H1 (cell line): ENCODE measurements around the gene EDDM3A. TPM values are rescaled to one million over a fixed set of nuclear protein-coding genes. Genes with fewer than 3 reads are reported as not detected.

Experiments
- EZH2 ChIP-seq: fragments of 200-600 bp; sonication (generic); IDR thresholded peaks from 2 replicates; pipeline ENCODE4 v1.7.1; 2012; ENCODE audit warnings: low read depth, mild to moderate bottlenecking, moderate library complexity, low read length, inconsistent platforms; ENCODE audit not compliant: severe bottlenecking
- GABPA ChIP-seq: IDR thresholded peaks from 2 replicates; pipeline ENCODE4 v1.6.1; 2011; ENCODE audit warnings: mild to moderate bottlenecking, low read length, moderate library complexity, borderline replicate concordance; ENCODE audit not compliant: insufficient read depth
- JUND ChIP-seq: IDR thresholded peaks from 2 replicates; pipeline ENCODE4 v1.6.1; 2011; ENCODE audit warnings: mild to moderate bottlenecking, improper control_type of control experiment, low read length
- MAFK ChIP-seq: IDR thresholded peaks from 2 replicates; pipeline ENCODE4 v1.6.1; 2012; ENCODE audit warnings: low read depth, mild to moderate bottlenecking, improper control_type of control experiment, low read length
- NANOG ChIP-seq: IDR thresholded peaks from 2 replicates; pipeline ENCODE4 v1.6.1; 2011; ENCODE audit warnings: low read length, low read depth, mild to moderate bottlenecking, inconsistent platforms; ENCODE audit not compliant: insufficient read depth, poor library complexity, severe bottlenecking
- RXRA ChIP-seq: IDR thresholded peaks from 2 replicates; pipeline ENCODE4 v1.6.1; 2011; ENCODE audit warnings: low read depth, mild to moderate bottlenecking, low read length, moderate library complexity; ENCODE audit not compliant: insufficient read depth
- polyA plus RNA-seq, 7 experiments: library from polyadenylated mRNA; depleted of rRNA in 3 of 7; stranded (reverse) in 5 of 7; unstranded in 2 of 7; fragments of >200 nt in 5 of 7; fragments of 200-250 nt in 2 of 7; gene quantifications; 1 replicate in 5 of 7; 2 replicates in 1 of 7; 4 replicates in 1 of 7; pipeline versions ENCODE4 v1.2.1 to v1.2.3, GENCODE V29; 2011 to 2013; ENCODE audit warnings: missing spikeins in 2 of 7, mixed read lengths in 2 of 7
- total RNA-seq: library from RNA; stranded (reverse); fragmentation: NEBNext Ultra II Directional; extraction: Animal tissue kit (Norgen Biotek cat#: 25700); gene quantifications from 2 replicates; pipeline ENCODE4 v1.2.1, GENCODE V29; 2021
- TF ChIP-seq, protein P1 (sequence below): fragments of 300-600 bp; sonication (generic); IDR thresholded peaks from 2 replicates; pipeline ENCODE4 v1.7.1; 2012; ENCODE audit warnings: low read length, moderate library complexity, mild to moderate bottlenecking, inconsistent platforms; ENCODE audit not compliant: insufficient replicate concordance
- TF ChIP-seq, protein P2 (sequence below): IDR thresholded peaks from 2 replicates; pipeline ENCODE4 v1.6.1; 2011; ENCODE audit warnings: low read length, improper control_type of control experiment

Gene EDDM3A
- total and polyA plus RNA-seq, 2 of the 8 experiments (the other 6 are each of a cell fraction or from before 2014, with no cell fraction given): 0.09 TPM; not detected in 1

DNA sequence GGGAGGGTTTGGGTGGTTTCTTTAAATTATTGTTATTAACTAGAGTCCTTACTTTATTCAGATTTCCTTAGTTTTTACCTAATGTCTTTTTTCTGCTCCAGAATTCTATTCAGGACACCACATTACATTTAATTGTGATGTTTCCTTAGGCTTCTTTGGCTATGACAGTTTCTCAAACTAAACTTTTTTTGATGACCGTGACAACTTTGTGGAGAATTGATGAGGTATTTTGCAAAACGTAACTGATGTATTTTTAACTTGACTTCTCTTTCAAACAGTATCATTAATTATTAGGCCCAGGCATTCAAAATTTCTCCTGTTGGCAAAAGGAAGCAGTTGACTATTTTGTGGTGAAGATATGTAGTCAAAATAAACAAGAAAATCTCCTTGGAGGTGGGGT is 45.9 kb downstream of the EDDM3A start (continued):
- TF ChIP-seq, protein P1, sequence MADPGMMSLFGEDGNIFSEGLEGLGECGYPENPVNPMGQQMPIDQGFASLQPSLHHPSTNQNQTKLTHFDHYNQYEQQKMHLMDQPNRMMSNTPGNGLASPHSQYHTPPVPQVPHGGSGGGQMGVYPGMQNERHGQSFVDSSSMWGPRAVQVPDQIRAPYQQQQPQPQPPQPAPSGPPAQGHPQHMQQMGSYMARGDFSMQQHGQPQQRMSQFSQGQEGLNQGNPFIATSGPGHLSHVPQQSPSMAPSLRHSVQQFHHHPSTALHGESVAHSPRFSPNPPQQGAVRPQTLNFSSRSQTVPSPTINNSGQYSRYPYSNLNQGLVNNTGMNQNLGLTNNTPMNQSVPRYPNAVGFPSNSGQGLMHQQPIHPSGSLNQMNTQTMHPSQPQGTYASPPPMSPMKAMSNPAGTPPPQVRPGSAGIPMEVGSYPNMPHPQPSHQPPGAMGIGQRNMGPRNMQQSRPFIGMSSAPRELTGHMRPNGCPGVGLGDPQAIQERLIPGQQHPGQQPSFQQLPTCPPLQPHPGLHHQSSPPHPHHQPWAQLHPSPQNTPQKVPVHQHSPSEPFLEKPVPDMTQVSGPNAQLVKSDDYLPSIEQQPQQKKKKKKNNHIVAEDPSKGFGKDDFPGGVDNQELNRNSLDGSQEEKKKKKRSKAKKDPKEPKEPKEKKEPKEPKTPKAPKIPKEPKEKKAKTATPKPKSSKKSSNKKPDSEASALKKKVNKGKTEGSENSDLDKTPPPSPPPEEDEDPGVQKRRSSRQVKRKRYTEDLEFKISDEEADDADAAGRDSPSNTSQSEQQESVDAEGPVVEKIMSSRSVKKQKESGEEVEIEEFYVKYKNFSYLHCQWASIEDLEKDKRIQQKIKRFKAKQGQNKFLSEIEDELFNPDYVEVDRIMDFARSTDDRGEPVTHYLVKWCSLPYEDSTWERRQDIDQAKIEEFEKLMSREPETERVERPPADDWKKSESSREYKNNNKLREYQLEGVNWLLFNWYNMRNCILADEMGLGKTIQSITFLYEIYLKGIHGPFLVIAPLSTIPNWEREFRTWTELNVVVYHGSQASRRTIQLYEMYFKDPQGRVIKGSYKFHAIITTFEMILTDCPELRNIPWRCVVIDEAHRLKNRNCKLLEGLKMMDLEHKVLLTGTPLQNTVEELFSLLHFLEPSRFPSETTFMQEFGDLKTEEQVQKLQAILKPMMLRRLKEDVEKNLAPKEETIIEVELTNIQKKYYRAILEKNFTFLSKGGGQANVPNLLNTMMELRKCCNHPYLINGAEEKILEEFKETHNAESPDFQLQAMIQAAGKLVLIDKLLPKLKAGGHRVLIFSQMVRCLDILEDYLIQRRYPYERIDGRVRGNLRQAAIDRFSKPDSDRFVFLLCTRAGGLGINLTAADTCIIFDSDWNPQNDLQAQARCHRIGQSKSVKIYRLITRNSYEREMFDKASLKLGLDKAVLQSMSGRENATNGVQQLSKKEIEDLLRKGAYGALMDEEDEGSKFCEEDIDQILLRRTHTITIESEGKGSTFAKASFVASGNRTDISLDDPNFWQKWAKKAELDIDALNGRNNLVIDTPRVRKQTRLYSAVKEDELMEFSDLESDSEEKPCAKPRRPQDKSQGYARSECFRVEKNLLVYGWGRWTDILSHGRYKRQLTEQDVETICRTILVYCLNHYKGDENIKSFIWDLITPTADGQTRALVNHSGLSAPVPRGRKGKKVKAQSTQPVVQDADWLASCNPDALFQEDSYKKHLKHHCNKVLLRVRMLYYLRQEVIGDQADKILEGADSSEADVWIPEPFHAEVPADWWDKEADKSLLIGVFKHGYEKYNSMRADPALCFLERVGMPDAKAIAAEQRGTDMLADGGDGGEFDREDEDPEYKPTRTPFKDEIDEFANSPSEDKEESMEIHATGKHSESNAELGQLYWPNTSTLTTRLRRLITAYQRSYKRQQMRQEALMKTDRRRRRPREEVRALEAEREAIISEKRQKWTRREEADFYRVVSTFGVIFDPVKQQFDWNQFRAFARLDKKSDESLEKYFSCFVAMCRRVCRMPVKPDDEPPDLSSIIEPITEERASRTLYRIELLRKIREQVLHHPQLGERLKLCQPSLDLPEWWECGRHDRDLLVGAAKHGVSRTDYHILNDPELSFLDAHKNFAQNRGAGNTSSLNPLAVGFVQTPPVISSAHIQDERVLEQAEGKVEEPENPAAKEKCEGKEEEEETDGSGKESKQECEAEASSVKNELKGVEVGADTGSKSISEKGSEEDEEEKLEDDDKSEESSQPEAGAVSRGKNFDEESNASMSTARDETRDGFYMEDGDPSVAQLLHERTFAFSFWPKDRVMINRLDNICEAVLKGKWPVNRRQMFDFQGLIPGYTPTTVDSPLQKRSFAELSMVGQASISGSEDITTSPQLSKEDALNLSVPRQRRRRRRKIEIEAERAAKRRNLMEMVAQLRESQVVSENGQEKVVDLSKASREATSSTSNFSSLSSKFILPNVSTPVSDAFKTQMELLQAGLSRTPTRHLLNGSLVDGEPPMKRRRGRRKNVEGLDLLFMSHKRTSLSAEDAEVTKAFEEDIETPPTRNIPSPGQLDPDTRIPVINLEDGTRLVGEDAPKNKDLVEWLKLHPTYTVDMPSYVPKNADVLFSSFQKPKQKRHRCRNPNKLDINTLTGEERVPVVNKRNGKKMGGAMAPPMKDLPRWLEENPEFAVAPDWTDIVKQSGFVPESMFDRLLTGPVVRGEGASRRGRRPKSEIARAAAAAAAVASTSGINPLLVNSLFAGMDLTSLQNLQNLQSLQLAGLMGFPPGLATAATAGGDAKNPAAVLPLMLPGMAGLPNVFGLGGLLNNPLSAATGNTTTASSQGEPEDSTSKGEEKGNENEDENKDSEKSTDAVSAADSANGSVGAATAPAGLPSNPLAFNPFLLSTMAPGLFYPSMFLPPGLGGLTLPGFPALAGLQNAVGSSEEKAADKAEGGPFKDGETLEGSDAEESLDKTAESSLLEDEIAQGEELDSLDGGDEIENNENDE: no peak
- TF ChIP-seq JUND (no peak), EZH2 (no peak), RXRA (no peak), MAFK (no peak), GABPA (no peak), NANOG (no peak)
- TF ChIP-seq, protein P2, sequence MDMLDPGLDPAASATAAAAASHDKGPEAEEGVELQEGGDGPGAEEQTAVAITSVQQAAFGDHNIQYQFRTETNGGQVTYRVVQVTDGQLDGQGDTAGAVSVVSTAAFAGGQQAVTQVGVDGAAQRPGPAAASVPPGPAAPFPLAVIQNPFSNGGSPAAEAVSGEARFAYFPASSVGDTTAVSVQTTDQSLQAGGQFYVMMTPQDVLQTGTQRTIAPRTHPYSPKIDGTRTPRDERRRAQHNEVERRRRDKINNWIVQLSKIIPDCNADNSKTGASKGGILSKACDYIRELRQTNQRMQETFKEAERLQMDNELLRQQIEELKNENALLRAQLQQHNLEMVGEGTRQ: no peak
- TF ChIP-seq, all 59 proteins: peak for 0
